Activated naive CD8-positive, alpha-beta T cell (primary cell): ENCODE data around the gene KRR1.
"Not testable (repeated sequence)": the region's sequence is repeated elsewhere in the genome, so short reads cannot be mapped to it uniquely, and the experiment has no call there.

Experiments used
- H3K27ac Mint-ChIP-seq: one replicate; pipeline ENCODE4 v1.8.0; 2021; ENCODE audit warnings: mixed read lengths
- H3K27me3 Mint-ChIP-seq: one replicate; pipeline ENCODE4 v1.8.0; 2021; ENCODE audit warnings: mixed read lengths
- H3K36me3 Mint-ChIP-seq: one replicate; pipeline ENCODE4 v1.8.0; 2021; ENCODE audit warnings: mixed read lengths
- H3K4me1 Mint-ChIP-seq: one replicate; pipeline ENCODE4 v1.8.0; 2021; ENCODE audit warnings: low read depth, mixed read lengths
- H3K4me3 Mint-ChIP-seq: one replicate; pipeline ENCODE4 v1.8.0; 2021; ENCODE audit warnings: mild to moderate bottlenecking, mixed read lengths
- H3K9me3 Mint-ChIP-seq: one replicate; pipeline ENCODE4 v1.8.0; 2021; ENCODE audit warnings: low read depth, mixed read lengths

Gene KRR1

DNA sequence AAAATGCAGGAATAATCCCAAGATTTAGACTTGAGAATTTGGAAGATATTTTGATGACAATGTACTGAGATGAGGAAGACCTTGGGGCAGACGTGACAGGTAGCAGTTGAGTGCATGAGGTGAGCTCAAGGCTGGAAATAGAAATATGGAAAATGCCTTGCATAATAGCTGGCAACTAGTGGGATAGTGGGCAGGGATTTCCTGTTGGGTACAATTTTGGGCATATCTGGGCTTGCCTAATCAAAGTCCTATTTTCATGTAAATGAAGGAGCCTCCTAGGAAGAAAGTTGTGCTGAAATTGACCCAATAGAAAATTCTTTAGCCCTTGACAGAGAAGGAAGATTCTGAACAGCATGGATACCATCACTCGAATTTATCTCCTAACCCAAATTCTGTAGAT lies 37.3 kb downstream of the KRR1 start:
- no peak overlapping the region for H3K4me3 Mint-ChIP-seq
- no peaks in the 10 kb centered on the region for H3K9me3 Mint-ChIP-seq
- H3K27ac Mint-ChIP-seq, result no peak overlapping the region
- H3K27me3 Mint-ChIP-seq, result no peaks in the 10 kb centered on the region
- no peaks in the 10 kb centered on the region for H3K36me3 Mint-ChIP-seq
- H3K4me1 Mint-ChIP-seq, result peaks cover 30% of the 10 kb centered on the region

DNA sequence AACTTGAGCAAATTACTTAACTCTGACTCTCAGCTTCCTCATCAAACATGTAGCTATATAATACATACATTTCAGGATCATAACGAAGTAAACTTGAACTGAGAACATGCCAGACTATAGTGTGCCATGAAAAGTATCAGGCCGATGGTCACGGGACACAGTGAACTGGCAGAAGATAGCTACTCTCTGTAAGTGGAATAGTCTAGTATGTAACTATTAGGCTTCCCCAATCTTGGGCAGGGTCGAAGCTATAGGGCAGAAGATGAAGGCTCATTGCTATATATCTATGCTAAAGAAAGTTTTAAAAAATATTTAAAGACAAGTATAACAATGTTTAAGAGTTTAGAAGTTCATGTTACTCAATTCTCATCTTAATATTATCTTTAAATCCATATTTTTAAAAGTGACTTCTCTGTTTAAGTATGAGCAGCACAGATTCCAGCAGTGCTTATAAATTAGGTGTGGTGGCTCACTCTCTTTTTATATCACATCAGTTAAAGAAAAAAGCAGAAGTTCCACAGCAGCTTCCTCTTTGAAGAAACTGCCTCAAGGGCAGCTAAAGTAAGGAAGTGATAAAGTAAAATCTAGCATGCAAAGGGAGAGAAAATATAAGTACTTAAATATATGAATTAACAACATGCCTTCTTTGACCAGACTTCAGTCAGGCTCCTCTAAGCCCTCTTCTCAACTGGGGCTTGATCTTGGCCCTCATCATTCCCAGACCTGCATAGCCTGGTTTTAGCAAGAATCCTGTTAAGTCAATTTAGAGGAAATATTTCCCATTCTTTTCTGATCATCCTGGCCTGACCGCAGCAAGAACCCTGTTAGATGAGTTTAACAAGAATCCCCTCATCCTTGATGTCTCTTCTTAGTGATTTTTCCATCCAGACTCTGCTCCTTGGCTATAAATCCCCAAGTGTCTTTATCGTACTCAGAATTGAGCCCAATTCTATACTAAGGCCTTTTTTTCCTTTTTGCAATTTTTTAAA lies 39.2 kb downstream of the KRR1 start:
- Mint-ChIP-seq H3K9me3 (no peaks in the 10 kb centered on the region), H3K27ac (no peak overlapping the region), H3K4me1 (peaks cover 11% of the 10 kb centered on the region), H3K4me3 (no peak overlapping the region), H3K36me3 (no peaks in the 10 kb centered on the region), H3K27me3 (no peaks in the 10 kb centered on the region)

DNA sequence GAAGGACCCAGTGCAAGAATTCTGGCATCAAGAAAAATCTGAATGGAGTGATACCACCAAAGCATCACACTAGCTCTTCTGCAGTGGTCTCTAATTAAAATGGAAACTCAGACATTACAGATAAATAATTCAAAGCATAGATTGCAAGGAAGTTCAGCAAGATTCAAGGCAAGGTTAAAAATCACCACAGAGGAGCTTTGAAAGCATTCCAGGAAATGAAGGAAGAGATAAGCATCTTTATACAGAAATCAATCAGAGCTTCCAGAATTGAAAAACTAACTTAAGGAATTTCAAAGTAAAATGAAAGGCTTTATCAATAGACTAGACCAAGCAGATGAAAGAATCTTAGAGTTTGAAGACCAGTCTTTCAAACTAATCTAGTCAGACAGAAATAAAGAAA lies 51.2 kb downstream of the KRR1 start:
- Mint-ChIP-seq H3K4me3 (no peak overlapping the region), H3K27ac (no peak overlapping the region)

DNA sequence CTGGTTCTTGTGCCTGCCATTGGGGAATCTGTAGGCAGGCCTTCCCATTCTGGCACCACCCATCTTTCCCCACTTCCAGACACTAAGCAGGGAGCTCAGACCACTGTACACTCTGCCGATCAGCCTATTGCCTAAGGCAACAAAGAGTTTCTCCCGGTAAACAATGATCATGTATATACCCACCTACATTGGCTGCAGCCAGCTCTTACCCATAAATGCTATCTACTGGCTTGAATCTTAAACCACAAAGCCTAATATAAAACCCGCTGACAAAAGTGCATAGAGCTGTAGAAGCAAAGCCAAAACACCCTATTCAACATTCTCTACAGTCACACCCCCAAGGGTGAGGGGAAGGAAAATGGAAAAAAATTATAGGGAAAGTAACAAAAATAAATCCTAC lies 51.7 kb downstream of the KRR1 start:
- no peak overlapping the region for H3K4me3 Mint-ChIP-seq
- H3K27me3 Mint-ChIP-seq, result no peaks in the 10 kb centered on the region
- no peak overlapping the region for H3K27ac Mint-ChIP-seq
- H3K4me1 Mint-ChIP-seq, result peaks cover 33% of the 10 kb centered on the region
- H3K36me3 Mint-ChIP-seq, result no peaks in the 10 kb centered on the region
- no peaks in the 10 kb centered on the region for H3K9me3 Mint-ChIP-seq

More for the DNA sequence above, 51.2 kb downstream of the KRR1 start:
- Mint-ChIP-seq H3K4me1 (peaks cover 33% of the 10 kb centered on the region), H3K36me3 (no peaks in the 10 kb centered on the region), H3K27me3 (no peaks in the 10 kb centered on the region), H3K9me3 (no peaks in the 10 kb centered on the region)

DNA sequence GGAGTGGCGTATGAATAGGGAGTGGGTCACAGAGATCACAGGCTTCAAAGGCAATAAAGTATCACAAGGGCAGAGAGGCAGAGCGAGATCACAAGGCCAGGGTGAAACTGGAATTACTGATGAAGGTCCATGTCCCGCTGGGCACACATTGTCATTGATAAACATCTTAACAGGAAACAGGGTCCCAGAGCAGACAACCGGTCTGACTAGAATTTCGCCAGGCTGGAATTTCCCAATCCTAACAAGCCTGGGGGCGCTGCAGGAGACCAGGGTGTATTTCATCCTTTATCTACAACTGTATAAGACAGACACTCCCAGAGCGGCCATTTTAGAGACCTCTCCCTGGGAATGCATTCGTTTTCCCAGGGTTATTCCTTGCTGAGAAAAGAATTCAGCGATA lies 53.5 kb downstream of the KRR1 start:
- H3K27ac Mint-ChIP-seq, H3K36me3 Mint-ChIP-seq: not testable (repeated sequence)
- peaks cover 33% of the 10 kb centered on the region for H3K4me1 Mint-ChIP-seq

DNA sequence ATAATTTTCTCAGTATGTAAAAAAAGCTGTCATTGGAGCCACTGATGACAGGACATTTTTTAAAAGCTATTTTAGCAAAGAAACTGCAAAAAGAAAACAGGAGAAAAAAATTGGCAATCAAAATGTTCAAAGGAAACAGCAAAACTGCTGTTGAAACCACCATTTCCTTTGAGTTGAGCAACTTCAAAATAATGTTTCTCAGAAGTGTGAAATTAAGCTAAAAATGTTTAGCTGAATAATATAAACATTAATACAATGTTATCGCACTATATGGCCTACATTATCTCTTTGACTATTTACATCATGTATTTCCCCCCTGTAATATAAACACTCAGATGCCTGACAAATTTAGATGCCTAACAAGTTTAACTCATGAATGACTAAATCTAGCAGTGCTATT lies 54.2 kb downstream of the KRR1 start:
- H3K27ac Mint-ChIP-seq, result no peak overlapping the region

More for the DNA sequence above, 53.5 kb downstream of the KRR1 start:
- not testable (repeated sequence) for H3K4me3 Mint-ChIP-seq, H3K9me3 Mint-ChIP-seq, H3K27me3 Mint-ChIP-seq

DNA sequence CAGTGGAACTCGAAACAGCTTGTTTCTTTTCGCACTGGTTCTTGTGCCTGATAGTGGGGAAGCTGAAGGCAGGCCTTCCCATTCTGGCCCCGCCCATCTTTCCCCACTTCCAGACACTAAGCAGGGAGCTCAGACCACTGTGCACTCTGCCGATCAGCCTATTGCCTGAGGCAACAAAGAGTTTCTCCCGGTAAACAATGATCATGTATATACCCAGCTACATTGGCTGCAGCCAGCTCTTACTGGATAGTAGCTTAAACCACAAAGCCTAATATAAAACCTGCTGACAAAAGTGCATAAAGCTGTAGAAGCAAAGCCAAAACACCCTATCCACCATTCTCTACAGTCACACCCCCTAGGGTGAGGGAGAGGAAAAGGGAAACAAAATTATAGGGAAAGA lies 55.6 kb downstream of the KRR1 start:
- Mint-ChIP-seq H3K27me3 (no peaks in the 10 kb centered on the region), H3K36me3 (no peaks in the 10 kb centered on the region), H3K4me1 (peaks cover 30% of the 10 kb centered on the region), H3K4me3 (no peak overlapping the region), H3K27ac (no peak overlapping the region), H3K9me3 (no peaks in the 10 kb centered on the region)

More for the DNA sequence above, 54.2 kb downstream of the KRR1 start:
- Mint-ChIP-seq H3K36me3 (no peaks in the 10 kb centered on the region), H3K9me3 (no peaks in the 10 kb centered on the region), H3K4me3 (no peak overlapping the region), H3K27me3 (no peaks in the 10 kb centered on the region), H3K4me1 (peaks cover 33% of the 10 kb centered on the region)

DNA sequence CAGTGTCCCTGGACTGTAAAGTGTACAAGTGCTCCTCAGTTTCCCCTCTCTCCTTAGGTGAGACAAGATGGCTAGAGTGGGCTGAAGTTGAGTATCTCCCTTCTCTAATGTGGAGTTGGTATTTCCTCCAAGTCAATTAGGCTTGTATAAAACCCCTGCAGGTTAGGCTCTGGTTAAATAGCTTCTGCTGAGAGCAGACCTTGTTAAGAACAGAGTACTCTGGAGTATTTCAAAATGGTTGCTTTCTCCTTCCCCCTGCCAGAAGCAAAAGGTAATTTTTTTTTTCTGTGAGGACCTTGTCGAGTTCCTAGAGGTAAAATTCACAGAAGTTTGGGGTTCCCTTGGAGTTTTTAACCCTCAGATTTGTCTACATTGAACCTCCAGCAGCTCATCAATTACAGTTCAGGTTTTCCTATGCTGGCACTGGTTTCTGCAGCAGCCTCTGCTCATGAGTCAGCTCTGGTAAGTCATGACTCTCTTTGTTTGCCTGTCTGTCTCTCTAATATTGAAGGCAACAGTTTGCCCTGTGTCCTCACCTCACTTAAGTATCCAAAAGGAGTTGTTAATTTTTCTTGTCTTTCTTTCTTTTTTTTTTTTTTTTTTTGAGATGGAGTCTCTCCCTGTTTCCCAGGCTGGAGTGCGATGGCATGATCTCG lies 58.6 kb downstream of the KRR1 start:
- H3K9me3 Mint-ChIP-seq, result no peaks in the 10 kb centered on the region
- H3K36me3 Mint-ChIP-seq, result no peaks in the 10 kb centered on the region
- H3K4me1 Mint-ChIP-seq, result peaks cover 13% of the 10 kb centered on the region
- no peak overlapping the region for H3K27ac Mint-ChIP-seq
- H3K4me3 Mint-ChIP-seq, result no peak overlapping the region
- H3K27me3 Mint-ChIP-seq, result no peaks in the 10 kb centered on the region

DNA sequence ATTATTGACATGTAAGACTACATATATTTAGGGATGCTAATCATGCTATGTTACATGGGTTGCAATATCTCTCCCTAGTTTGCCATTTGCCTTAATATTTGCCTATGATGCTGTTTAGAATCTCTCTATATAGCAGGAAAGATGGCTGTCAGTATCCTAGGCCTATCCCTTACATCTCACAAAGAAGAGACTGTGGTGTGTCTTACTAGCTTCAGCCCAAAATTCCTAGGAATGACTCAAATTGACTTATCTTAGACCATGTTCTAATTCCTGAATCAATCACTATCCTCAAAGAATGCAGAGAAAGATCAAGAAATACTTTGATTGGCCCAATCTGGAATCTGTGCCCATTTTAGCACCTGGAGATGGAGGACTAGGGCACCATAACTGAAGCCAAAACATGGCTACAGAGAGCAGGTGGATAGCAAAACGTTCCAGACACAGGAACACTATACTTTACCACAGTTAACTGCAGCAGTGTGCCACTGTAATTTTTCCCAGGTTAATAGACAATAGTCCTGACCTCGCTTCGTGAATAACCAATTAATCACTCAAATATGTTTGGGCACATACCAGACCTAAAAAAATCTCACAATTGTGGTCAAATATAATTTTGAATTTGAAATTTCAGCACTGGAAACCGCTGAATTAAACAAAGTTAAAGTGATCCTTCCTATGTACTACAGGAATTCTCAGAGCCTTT lies 63.6 kb downstream of the KRR1 start:
- no peak overlapping the region for H3K27ac Mint-ChIP-seq
- H3K4me1 Mint-ChIP-seq, result no peaks in the 10 kb centered on the region
- H3K9me3 Mint-ChIP-seq, result no peaks in the 10 kb centered on the region
- H3K4me3 Mint-ChIP-seq, result no peak overlapping the region
- peaks cover 7% of the 10 kb centered on the region for H3K27me3 Mint-ChIP-seq
- no peaks in the 10 kb centered on the region for H3K36me3 Mint-ChIP-seq

DNA sequence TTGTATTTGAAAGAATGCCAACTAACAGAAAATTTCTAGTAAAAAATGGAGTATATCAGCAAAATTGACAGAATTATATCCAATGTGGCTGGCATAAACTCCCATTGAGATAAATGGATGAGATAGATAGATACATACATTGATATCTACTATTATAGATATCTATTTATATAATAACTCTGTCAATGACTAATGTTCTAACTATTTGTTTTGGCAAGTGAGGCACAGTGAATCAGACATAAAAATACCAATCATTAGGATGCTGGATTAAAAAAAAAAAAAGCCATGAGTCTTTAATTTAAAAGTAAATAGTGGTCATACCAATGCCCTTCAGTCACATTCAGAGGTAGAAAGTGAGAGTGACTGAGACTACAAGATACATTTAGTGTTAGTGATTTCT lies 64.6 kb downstream of the KRR1 start:
- no peak overlapping the region for H3K4me3 Mint-ChIP-seq
- H3K36me3 Mint-ChIP-seq, result no peaks in the 10 kb centered on the region
- no peak overlapping the region for H3K27ac Mint-ChIP-seq
- no peaks in the 10 kb centered on the region for H3K4me1 Mint-ChIP-seq
- H3K27me3 Mint-ChIP-seq, result peaks cover 7% of the 10 kb centered on the region
- no peaks in the 10 kb centered on the region for H3K9me3 Mint-ChIP-seq

DNA sequence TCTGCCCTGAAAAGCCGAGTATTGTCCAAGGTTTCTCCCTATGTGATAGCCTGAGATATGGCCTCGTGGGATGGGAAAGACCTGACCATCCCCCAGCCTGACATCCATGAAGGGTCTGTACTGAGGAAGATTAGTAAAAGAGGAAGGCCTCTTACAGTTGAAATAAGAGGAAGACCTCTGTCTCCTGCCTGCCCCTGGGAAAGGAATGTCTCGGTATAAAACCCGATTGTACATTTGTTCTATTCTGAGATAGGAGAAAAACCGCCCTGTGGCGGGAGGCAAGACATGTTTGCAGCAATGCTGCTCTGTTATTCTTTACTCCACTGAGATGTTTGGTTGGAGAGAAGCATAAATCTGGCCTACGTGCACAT lies 66.3 kb downstream of the KRR1 start:
- H3K27me3 Mint-ChIP-seq, H3K4me3 Mint-ChIP-seq, H3K9me3 Mint-ChIP-seq, H3K27ac Mint-ChIP-seq, H3K4me1 Mint-ChIP-seq, H3K36me3 Mint-ChIP-seq: not testable (repeated sequence)

DNA sequence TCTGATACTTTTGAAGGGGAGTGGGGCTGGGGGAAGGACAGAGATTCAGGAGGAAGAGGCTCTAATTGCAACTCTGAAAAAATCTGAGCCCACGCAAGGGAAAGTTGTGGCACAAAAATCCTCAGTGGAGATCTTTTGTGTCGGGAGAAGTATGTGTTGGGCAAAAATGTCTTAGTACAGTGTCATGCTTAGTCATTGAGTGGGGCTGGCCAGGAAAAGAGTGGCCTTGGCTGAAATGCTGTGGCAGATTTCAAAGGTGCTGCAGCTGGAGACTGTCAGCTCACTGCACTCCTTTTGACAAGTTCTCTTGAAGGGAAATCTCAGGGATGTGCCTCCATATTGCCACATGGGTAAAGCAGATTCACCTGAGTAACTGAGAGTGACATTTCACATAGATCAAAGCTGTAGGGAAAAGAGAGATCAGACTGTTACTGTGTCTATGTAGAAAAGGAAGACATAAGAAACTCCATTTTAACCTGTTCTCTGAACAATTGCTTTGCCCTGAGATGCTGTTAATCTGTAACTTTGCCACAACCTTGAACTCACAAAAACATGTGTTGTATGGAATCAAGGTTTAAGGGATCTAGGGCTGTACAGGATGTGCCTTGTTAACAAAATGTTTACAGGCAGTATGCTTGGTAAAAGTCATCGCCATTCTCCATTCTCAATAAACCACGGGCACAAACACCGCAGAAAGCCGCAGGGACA lies 66.8 kb downstream of the KRR1 start:
- Mint-ChIP-seq H3K9me3 (peaks cover 5% of the 10 kb centered on the region), H3K36me3 (peaks cover 6% of the 10 kb centered on the region), H3K4me1 (no peaks in the 10 kb centered on the region), H3K4me3 (no peak overlapping the region), H3K27ac (no peak overlapping the region), H3K27me3 (peaks cover 7% of the 10 kb centered on the region)

DNA sequence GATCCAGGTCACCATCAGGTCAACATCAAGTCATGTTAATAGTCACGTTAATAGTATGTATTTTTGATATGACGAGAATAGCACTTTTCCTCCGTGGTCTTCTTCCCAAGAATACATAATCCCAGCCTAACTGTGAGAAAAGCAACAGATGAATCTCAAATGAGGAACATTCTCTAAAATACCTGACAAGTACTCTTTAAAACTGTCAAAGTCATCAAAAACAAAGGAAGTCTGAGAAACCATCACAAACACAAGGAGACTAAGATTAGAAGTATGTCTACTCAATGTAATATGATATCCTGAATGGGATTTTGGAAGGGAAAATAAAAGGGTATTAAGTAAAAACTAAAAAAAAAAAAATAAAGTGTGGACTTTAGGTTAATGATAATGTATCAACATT lies 67.7 kb downstream of the KRR1 start:
- peaks cover 5% of the 10 kb centered on the region for H3K9me3 Mint-ChIP-seq
- H3K4me1 Mint-ChIP-seq, result no peaks in the 10 kb centered on the region
- H3K36me3 Mint-ChIP-seq, result peaks cover 6% of the 10 kb centered on the region
- no peak overlapping the region for H3K27ac Mint-ChIP-seq
- H3K4me3 Mint-ChIP-seq, result no peak overlapping the region
- peaks cover 7% of the 10 kb centered on the region for H3K27me3 Mint-ChIP-seq

DNA sequence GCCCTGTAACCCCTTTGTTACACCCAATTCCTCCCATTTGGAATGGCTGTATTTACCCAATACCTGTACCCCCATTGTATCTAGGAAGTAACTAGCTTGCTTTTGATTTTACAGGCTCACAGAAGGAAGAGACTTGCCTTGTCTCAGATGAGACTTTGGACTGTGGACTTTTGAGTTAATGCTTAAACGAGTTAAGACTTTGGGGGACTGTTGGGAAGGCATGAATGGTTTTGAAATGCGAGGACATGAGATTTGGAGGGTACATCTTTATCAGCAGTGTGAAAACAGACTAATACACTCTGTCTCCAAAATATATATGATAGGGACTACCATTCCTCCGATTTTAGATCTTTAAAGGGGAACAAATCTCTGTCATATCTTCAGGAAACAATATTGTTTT lies 69.0 kb downstream of the KRR1 start:
- H3K4me3 Mint-ChIP-seq, H3K9me3 Mint-ChIP-seq, H3K4me1 Mint-ChIP-seq, H3K27ac Mint-ChIP-seq, H3K27me3 Mint-ChIP-seq, H3K36me3 Mint-ChIP-seq: not testable (repeated sequence)
